ENCODE measurements around the gene SYP.

The SYP gene

GRCh38 chrX:49199906-49200771 is at the start of gene SYP:
TSS of gene SYP (minus strand) at chrX:49200193. CDS start at chrX:49200186, 7 bp downstream.
- peak; percentile 88 for DNase-seq

GRCh38 chrX:49249616-49250015 is 49.6 kb upstream of the SYP start:
- no peak for DNase-seq

GRCh38 chrX:49249071-49249470 is 49.1 kb upstream of the SYP start:
- DNase-seq, result no peak

- no peak for DNase-seq
Observed at GRCh38 chrX:49247916-49248811, 48.2 kb upstream of the SYP start.

GRCh38 chrX:49247346-49247745 is 47.4 kb upstream of the SYP start:
- DNase-seq, result no peak

GRCh38 chrX:49246541-49246940 is 46.5 kb upstream of the SYP start:
- no peak for DNase-seq

- no peak for DNase-seq
Observed at GRCh38 chrX:49244207-49244606, 44.2 kb upstream of the SYP start.

- no peak for DNase-seq
Observed at GRCh38 chrX:49243166-49243565, 43.2 kb upstream of the SYP start.

GRCh38 chrX:49242545-49243066 is 42.6 kb upstream of the SYP start:
- DNase-seq, result no peak

- DNase-seq, result no peak
Observed at GRCh38 chrX:49238735-49239134, 38.7 kb upstream of the SYP start.

- DNase-seq, result no peak
Observed at GRCh38 chrX:49237060-49237459, 37.1 kb upstream of the SYP start.

- DNase-seq, result no peak
Observed at GRCh38 chrX:49233887-49234555, 34.0 kb upstream of the SYP start.

- DNase-seq, result no peak
Observed at GRCh38 chrX:49233176-49233575, 33.2 kb upstream of the SYP start, which contains the start of gene CACNA1F. TSS of gene CACNA1F (minus strand) at chrX:49233340. CDS start at chrX:49233309, 31 bp downstream.

- no peak for DNase-seq
Observed at GRCh38 chrX:49232525-49232924, 32.5 kb upstream of the SYP start.

- no peak for DNase-seq
Observed at GRCh38 chrX:49231333-49232000, 31.5 kb upstream of the SYP start.

GRCh38 chrX:49230500-49231232 is 30.7 kb upstream of the SYP start:
- DNase-seq, result peak; percentile 54

- DNase-seq, result no peak
Observed at GRCh38 chrX:49228185-49228584, 28.2 kb upstream of the SYP start.

- DNase-seq, result no peak
Observed at GRCh38 chrX:49227726-49228125, 27.7 kb upstream of the SYP start.

GRCh38 chrX:49226946-49227345 is 27.0 kb upstream of the SYP start:
- no peak for DNase-seq

GRCh38 chrX:49225858-49226257 is 25.9 kb upstream of the SYP start:
- no peak for DNase-seq

GRCh38 chrX:49221868-49222267 is 21.9 kb upstream of the SYP start:
- no peak for DNase-seq

- DNase-seq, result no peak
Observed at GRCh38 chrX:49220100-49220499, 20.1 kb upstream of the SYP start.

Data from activated CD8-positive, alpha-beta memory T cell treated with anti-CD3 and anti-CD28 coated beads, Interleukin-2, amount 50 U/mL, for 4 hours (primary cell).